ENCODE measurements around the gene NEK5. TPM values are rescaled to one million over a fixed set of nuclear protein-coding genes. Genes with fewer than 3 reads are reported as not detected.
A peak's percentile ranks its signal among the peaks of the same experiment; 100 is the strongest.
"Not testable (repeated sequence)": the region's sequence is repeated elsewhere in the genome, so short reads cannot be mapped to it uniquely, and the experiment has no call there.

NEK5 gene
- total and polyA plus RNA-seq, 2 experiments from 2014 or later = 1.2 to 1.3 TPM

GRCh38 chr13:52105841-52106240 lies 23.0 kb downstream of the NEK5 start:
- H3K36me3 ChIP-seq (replicated peaks; ENCODE audit: insufficient read depth, low read depth) = no peaks in the 10 kb centered on the region
- no peaks in the 10 kb centered on the region for H3K9me2 ChIP-seq (replicated peaks; ENCODE audit: insufficient read depth)
- H4K20me1 ChIP-seq (ENCODE audit: insufficient read depth, poor library complexity, severe bottlenecking) = no peaks in the 10 kb centered on the region
- H3K9me3 ChIP-seq (ENCODE audit: low read depth) = no peaks in the 10 kb centered on the region
- no peak for TF ChIP-seq EZH2 (IDR thresholded peaks at IDR 0.05; ENCODE audit: borderline replicate concordance)
- no peak for TF ChIP-seq CTCF (IDR thresholded peaks at IDR 0.05; ENCODE audit: poor library complexity)
- no peak for TF ChIP-seq EZH2phosphoT487 (IDR thresholded peaks at IDR 0.05; ENCODE audit: low read depth, severe bottlenecking, unreplicated experiment)
- H3K79me2 ChIP-seq = no peaks in the 10 kb centered on the region
- no peaks in the 10 kb centered on the region for H3K27me3 ChIP-seq
- H3K4me2 ChIP-seq = no peak overlapping the region
- peaks cover 12% of the 10 kb centered on the region for H3K4me1 ChIP-seq (ENCODE audit: insufficient read depth)
- DNase-seq (ENCODE audit: low spot score) = no peak
- H2AFZ ChIP-seq = no peak overlapping the region
- no peak overlapping the region for H3K27ac ChIP-seq
- H3K4me3 ChIP-seq = no peak overlapping the region
- WGBS (ENCODE audit: low lambda C conversion rate, missing lambda C conversion rate) = 73% methylated on average over 1 of the region's 1 CpG

GRCh38 chr13:52104624-52105023 lies 24.2 kb downstream of the NEK5 start:
- peak overlapping the region; percentile 29 for H2AFZ ChIP-seq
- H3K27me3 ChIP-seq = no peaks in the 10 kb centered on the region
- H3K79me2 ChIP-seq = no peaks in the 10 kb centered on the region
- no peak overlapping the region for H3K4me2 ChIP-seq
- H3K27ac ChIP-seq = no peak overlapping the region
- H3K9me3 ChIP-seq (ENCODE audit: low read depth) = no peaks in the 10 kb centered on the region
- no peaks in the 10 kb centered on the region for H4K20me1 ChIP-seq (ENCODE audit: insufficient read depth, poor library complexity, severe bottlenecking)
- WGBS (ENCODE audit: low lambda C conversion rate, missing lambda C conversion rate) = 70% methylated on average over 1 of the region's 1 CpG
- TF ChIP-seq EZH2phosphoT487 (IDR thresholded peaks at IDR 0.05; ENCODE audit: low read depth, severe bottlenecking, unreplicated experiment) = no peak
- TF ChIP-seq EZH2 (IDR thresholded peaks at IDR 0.05; ENCODE audit: borderline replicate concordance) = no peak
- no peak for TF ChIP-seq CTCF (IDR thresholded peaks at IDR 0.05; ENCODE audit: poor library complexity)
- H3K9me2 ChIP-seq (replicated peaks; ENCODE audit: insufficient read depth) = no peaks in the 10 kb centered on the region
- H3K4me1 ChIP-seq (ENCODE audit: insufficient read depth) = peaks cover 6% of the 10 kb centered on the region
- no peaks in the 10 kb centered on the region for H3K36me3 ChIP-seq (replicated peaks; ENCODE audit: insufficient read depth, low read depth)
- DNase-seq (ENCODE audit: low spot score) = no peak
- no peak overlapping the region for H3K4me3 ChIP-seq

- H3K27me3 ChIP-seq = no peaks in the 10 kb centered on the region
- 92% methylated on average over 5 of the region's 5 CpGs for WGBS (ENCODE audit: low lambda C conversion rate, missing lambda C conversion rate)
- H2AFZ ChIP-seq = no peak overlapping the region
- H3K4me2 ChIP-seq = no peak overlapping the region
- no peaks in the 10 kb centered on the region for H4K20me1 ChIP-seq (ENCODE audit: insufficient read depth, poor library complexity, severe bottlenecking)
- TF ChIP-seq EZH2phosphoT487 (IDR thresholded peaks at IDR 0.05; ENCODE audit: low read depth, severe bottlenecking, unreplicated experiment) (no peak), EZH2 (IDR thresholded peaks at IDR 0.05; ENCODE audit: borderline replicate concordance) (no peak), CTCF (IDR thresholded peaks at IDR 0.05; ENCODE audit: poor library complexity) (no peak)
- DNase-seq (ENCODE audit: low spot score) = no peak
- peaks cover 2% of the 10 kb centered on the region for H3K4me1 ChIP-seq (ENCODE audit: insufficient read depth)
- no peaks in the 10 kb centered on the region for H3K79me2 ChIP-seq
- no peak overlapping the region for H3K4me3 ChIP-seq
- H3K36me3 ChIP-seq (replicated peaks; ENCODE audit: insufficient read depth, low read depth) = no peaks in the 10 kb centered on the region
- H3K9me3 ChIP-seq (ENCODE audit: low read depth) = no peaks in the 10 kb centered on the region
- H3K27ac ChIP-seq = no peak overlapping the region
- no peaks in the 10 kb centered on the region for H3K9me2 ChIP-seq (replicated peaks; ENCODE audit: insufficient read depth)
Measured at GRCh38 chr13:52103386-52103785, 25.5 kb downstream of the NEK5 start.

- H3K9me2 ChIP-seq (replicated peaks; ENCODE audit: insufficient read depth); DNase-seq (ENCODE audit: low spot score); H3K4me1 ChIP-seq (ENCODE audit: insufficient read depth); H3K4me3 ChIP-seq; H3K27ac ChIP-seq; H3K36me3 ChIP-seq (replicated peaks; ENCODE audit: insufficient read depth, low read depth); H3K79me2 ChIP-seq; H4K20me1 ChIP-seq (ENCODE audit: insufficient read depth, poor library complexity, severe bottlenecking); H3K4me2 ChIP-seq; H2AFZ ChIP-seq; H3K27me3 ChIP-seq; H3K9me3 ChIP-seq (ENCODE audit: low read depth): not testable (repeated sequence)
- 95% methylated on average over 3 of the region's 3 CpGs for WGBS (ENCODE audit: low lambda C conversion rate, missing lambda C conversion rate)
Measured at GRCh38 chr13:52102423-52102822, 26.4 kb downstream of the NEK5 start.

Measured in hepatocyte (in vitro differentiated cells).